Inflammatory macrophage (primary cell): ENCODE results near the gene ALKAL2.

Source experiments
- DNase-seq, 2 donors: peaks; one replicate each; pipeline ENCODE4 v3.0.0-alpha.2; 2020 to 2022

ALKAL2 gene

DNA sequence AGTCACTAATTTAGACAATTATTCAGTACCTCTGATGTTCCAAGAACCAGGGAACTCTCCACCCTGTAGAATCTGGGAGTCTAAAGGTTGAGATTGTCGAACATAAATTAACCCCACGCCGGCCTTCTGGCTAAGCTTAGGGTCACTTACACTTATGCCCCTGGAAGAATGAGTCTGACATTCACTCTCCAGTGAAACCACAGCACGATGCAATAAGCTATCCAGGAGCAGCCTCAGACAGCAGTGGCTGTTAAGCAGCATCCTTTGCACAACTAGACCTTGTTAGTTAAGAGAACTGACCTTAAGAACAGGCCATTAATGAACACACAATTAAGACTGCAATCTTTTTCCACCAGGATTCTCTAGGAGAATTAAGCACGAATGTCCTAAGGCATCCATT, 49.0 kb downstream of the ALKAL2 start:
- DNase-seq = no peak

DNA sequence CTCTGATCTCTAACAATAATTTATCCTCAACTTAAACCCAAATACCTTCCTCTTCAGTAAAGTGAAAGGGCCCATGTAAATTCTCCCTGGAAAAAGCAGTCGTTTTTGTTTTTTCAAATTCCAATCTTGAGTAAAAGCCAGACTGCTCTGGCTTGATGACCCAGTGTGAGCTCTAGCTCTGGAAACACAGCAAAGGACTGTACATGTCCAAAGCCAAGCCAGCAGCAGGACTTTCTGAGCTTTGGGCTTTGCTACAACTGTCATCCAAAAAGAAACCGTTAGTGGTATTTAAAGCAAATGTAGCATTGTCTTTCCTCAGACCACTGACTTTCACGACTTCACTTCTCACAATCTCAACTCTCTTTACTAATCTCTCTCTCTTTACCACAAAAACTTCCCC, 49.5 kb downstream of the ALKAL2 start:
- no peak for DNase-seq

GRCh38 chr2:237878-238277, 50.0 kb downstream of the ALKAL2 start:
- DNase-seq = no peak

DNA sequence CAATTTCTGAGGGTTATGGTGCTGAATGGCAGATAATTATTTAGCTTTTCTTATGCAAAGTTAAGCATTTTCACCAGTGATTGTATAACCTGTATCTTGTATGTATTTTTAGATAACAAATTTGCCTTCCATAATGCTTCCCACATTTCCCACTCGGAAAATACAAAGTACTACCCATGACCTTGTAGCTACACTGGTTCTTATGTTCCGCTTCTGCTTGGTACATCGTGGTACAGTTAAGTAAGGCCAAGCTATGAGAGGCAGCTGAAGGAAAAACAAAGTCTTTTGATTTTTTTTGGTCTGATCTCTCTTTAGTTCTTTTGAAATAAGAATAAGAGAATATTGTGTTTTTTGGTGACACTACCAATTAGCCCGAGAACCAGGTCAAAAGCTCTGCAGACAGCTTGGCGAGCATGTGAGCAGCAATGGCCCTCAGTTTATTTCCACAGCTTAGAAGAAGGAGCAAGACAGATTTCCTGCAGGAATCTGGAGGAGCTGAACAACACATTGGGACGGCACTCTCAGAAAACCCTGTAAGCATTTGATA, 50.8 kb downstream of the ALKAL2 start:
- no peak for DNase-seq

GRCh38 chr2:234421-234820, 53.5 kb downstream of the ALKAL2 start:
- no peak for DNase-seq

- no peak for DNase-seq
These were observed 54.9 kb downstream of the ALKAL2 start for GRCh38 chr2:233030-233429.

DNA sequence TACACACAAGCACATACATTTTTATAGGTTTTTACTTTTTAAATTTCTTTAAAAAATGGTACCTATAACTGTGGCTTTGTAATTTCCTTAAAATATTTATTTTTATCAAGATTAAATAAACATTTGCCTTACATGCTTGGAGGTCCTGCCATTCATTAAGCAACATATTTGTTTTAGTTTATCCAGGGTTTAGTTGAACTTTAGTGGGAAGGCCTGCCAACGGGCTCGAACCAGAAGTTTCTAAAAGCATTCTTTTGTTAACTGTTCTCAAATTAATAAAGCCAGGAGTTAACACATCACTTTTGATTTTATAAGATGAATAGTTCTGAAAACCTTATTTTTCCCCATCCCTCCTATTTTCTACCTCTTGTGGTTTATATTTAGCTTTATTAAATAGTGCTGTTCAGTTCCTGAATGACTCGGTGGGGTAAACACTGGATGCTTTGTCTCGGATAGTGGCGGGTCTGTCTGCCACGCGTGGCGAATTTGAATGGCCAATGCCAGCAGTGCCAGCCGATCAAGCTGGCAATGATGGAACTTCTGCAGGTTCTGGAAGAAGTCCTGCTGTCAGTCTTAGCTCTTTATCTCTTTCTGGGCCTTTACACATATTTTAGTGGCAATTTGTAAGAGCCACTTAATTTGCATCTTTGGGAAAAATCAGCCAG, 56.2 kb downstream of the ALKAL2 start:
- no peak for DNase-seq
